ENCODE results near the gene LGMN. TPM values are rescaled to one million over a fixed set of nuclear protein-coding genes. Genes with fewer than 3 reads are reported as not detected.

The LGMN gene
- polyA plus RNA-seq (2013): 3.5 TPM

DNA sequence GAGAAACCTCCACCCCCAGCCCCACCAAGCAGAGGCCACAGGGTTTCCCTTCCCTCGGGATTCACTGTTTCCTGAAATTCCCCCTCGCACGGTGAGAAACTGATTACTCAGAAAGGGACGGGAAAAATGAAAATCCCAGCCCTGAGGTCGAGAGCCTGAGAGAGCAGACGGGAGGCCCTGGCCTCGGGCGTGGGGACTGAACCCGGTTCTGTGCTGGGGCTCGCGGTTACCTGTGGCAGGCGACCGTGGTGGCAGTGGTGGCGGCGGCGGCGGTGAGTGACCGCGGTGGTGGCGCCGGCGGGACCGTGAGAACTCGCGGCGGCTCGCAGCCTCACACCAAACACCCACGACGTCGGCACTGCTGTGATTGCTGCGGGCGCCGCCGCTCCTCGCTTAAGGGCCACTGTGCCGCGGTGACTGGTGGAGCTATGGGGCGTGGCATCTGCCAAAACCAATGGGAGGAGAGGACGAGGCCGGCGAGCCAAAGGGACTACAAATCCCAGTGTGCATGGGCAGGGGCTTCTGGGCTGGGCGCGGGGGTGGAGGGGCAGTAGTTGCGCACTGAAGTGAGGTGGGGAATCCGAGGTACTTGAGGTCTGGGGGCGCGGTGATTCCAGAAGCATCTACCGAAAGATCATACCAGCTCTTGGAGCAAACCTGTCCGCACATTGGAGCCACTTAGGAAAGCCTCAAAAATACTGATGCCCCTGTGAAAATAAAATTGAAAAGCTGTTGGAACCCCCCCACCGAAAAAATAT, at the start of gene LGMN:
Gene LGMN (minus strand): TSS at position 369 of the 758 bp plus-strand sequence. CDS start 15,841 bp downstream, outside the sequence.
- Histone ChIP-seq H3K27me3 (replicated peaks in 2 of 5; ENCODE audit: control insufficient read depth in 4 of 5, insufficient read depth in 5 of 5, low read length in 4 of 5) (peaks cover 0 to 23% (median 2%) of the 10 kb centered on the region in 5 experiments), H3K4me1 (ENCODE audit: control extremely low read depth in 1 of 4, control insufficient read depth in 4 of 4, insufficient read depth in 4 of 4, low read length in 3 of 4) (peaks cover 10 to 51% (median 43%) of the 10 kb centered on the region in 4 experiments), H3K27ac (ENCODE audit: insufficient read depth in 1 of 2, low read depth in 1 of 2, low read length in 2 of 2, poor library complexity in 1 of 2, severe bottlenecking in 2 of 2) (no peak within 1 kb of the TSS), H3K9me3 (ENCODE audit: control extremely low read depth in 1 of 5, control insufficient read depth in 4 of 5, insufficient read depth in 2 of 5, low read depth in 1 of 5, low read length in 4 of 5) (peaks cover 0 to 13% (median 4%) of the 10 kb centered on the region in 5 experiments), H3K4me3 (ENCODE audit: control insufficient read depth in 1 of 7, extremely low read depth in 1 of 7, insufficient read depth in 4 of 7, low read depth in 2 of 7, low read length in 6 of 7) (peak within 1 kb of the TSS in 6 of 7 experiments; percentile 40 to 68 (median 48)), H3K36me3 (ENCODE audit: control insufficient read depth in 4 of 4, insufficient read depth in 4 of 4, low read length in 3 of 4) (no peaks in the 10 kb centered on the region)
- WGBS (ENCODE audit: insufficient coverage): 6% methylated on average over 46 of the region's 50 CpGs
- ChIA-PET POLR2A (no interaction called here), CTCF (interaction anchor here (0.9 to 1.2 kb wide), 6 partner anchors 23 to 33 kb away, joined by 3 to 5 read pairs (median 4); no protein-coding TSS in a partner anchor)
- peak; percentile 69 to 90 (median 79) for DNase-seq

DNA sequence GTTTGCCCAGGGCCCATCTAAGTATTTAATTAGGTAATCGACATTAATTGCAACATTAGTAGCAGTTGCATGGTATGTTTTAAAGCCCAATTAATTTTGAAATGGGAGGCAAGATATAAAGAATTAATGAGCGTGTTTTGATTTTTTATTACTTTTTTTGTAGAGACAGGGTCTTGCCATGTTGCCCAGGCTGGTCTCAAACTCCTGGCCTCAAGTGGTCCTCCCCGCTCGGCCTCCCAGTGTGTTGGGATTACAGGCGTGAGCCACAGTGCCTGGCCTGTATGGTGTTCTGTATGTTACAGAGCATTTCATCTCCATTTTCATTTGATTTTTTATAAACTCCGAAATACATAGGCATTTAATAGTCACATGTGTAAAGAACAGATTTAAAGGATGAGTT, 46.5 kb upstream of the LGMN start:
- WGBS (ENCODE audit: insufficient coverage): 0% methylated on average over 1 of the region's 6 CpGs
- Histone ChIP-seq H3K4me1 (ENCODE audit: control extremely low read depth in 1 of 4, control insufficient read depth in 4 of 4, insufficient read depth in 4 of 4, low read length in 3 of 4) (peaks cover 16 to 24% (median 20%) of the 10 kb centered on the region in 4 experiments), H3K4me3 (ENCODE audit: control insufficient read depth in 1 of 7, extremely low read depth in 1 of 7, insufficient read depth in 4 of 7, low read depth in 2 of 7, low read length in 6 of 7) (peak overlapping the region; percentile 88 to 98 (median 94)), H3K27ac (ENCODE audit: insufficient read depth in 1 of 2, low read depth in 1 of 2, low read length in 2 of 2, poor library complexity in 1 of 2, severe bottlenecking in 2 of 2) (peak overlapping the region; percentile 93 to 97), H3K36me3 (ENCODE audit: control insufficient read depth in 4 of 4, insufficient read depth in 4 of 4, low read length in 3 of 4) (peaks cover 0 to 20% (median 9%) of the 10 kb centered on the region in 4 experiments), H3K9me3 (ENCODE audit: control extremely low read depth in 1 of 5, control insufficient read depth in 4 of 5, insufficient read depth in 2 of 5, low read depth in 1 of 5, low read length in 4 of 5) (peaks cover 0 to 8% (median 5%) of the 10 kb centered on the region in 5 experiments), H3K27me3 (replicated peaks in 2 of 5; ENCODE audit: control insufficient read depth in 4 of 5, insufficient read depth in 5 of 5, low read length in 4 of 5) (no peaks in the 10 kb centered on the region)
- ChIA-PET POLR2A (no interaction called here), CTCF (no interaction called here)
- no peak for DNase-seq

DNA sequence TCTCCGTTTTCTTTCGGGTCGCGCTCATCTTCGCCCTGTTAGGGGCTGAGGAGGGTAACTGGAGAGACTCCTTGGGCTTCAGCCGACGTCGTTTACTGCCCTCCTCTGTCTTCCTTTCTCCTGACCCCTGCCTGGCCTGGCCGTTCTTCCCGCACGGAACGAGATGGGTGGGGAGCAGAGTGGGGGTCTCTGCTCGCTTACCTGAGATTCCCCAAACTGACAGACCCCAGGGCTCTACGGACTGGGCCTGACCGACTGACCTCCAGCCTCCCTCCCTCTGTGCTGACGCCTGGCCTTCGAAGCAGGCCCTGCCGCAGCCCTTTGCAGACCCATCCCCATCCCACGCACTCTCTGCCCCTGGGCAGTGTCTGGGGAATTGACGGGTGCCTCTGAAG, 46.1 kb upstream of the LGMN start:
- 0% methylated on average over 12 of the region's 20 CpGs for WGBS (ENCODE audit: insufficient coverage)
- POLR2A ChIA-PET: interaction anchor here (1.0 kb wide), 1 partner anchor 44 kb away, joined by 3 read pairs; no protein-coding TSS in a partner anchor
- Histone ChIP-seq H3K36me3 (ENCODE audit: control insufficient read depth in 4 of 4, insufficient read depth in 4 of 4, low read length in 3 of 4) (peaks cover 0 to 20% (median 9%) of the 10 kb centered on the region in 4 experiments), H3K27ac (ENCODE audit: insufficient read depth in 1 of 2, low read depth in 1 of 2, low read length in 2 of 2, poor library complexity in 1 of 2, severe bottlenecking in 2 of 2) (peak overlapping the region; percentile 93 to 97), H3K4me1 (ENCODE audit: control extremely low read depth in 1 of 4, control insufficient read depth in 4 of 4, insufficient read depth in 4 of 4, low read length in 3 of 4) (peaks cover 16 to 22% (median 19%) of the 10 kb centered on the region in 4 experiments), H3K27me3 (replicated peaks in 2 of 5; ENCODE audit: control insufficient read depth in 4 of 5, insufficient read depth in 5 of 5, low read length in 4 of 5) (no peaks in the 10 kb centered on the region), H3K9me3 (ENCODE audit: control extremely low read depth in 1 of 5, control insufficient read depth in 4 of 5, insufficient read depth in 2 of 5, low read depth in 1 of 5, low read length in 4 of 5) (peaks cover 0 to 10% (median 5%) of the 10 kb centered on the region in 5 experiments), H3K4me3 (ENCODE audit: control insufficient read depth in 1 of 7, extremely low read depth in 1 of 7, insufficient read depth in 4 of 7, low read depth in 2 of 7, low read length in 6 of 7) (peak overlapping the region; percentile 88 to 98 (median 94))
- CTCF ChIA-PET: interaction anchor here (17.1 kb wide), 1 partner anchor 79 kb away, joined by 317 read pairs; no protein-coding TSS in a partner anchor
- no peak for DNase-seq

DNA sequence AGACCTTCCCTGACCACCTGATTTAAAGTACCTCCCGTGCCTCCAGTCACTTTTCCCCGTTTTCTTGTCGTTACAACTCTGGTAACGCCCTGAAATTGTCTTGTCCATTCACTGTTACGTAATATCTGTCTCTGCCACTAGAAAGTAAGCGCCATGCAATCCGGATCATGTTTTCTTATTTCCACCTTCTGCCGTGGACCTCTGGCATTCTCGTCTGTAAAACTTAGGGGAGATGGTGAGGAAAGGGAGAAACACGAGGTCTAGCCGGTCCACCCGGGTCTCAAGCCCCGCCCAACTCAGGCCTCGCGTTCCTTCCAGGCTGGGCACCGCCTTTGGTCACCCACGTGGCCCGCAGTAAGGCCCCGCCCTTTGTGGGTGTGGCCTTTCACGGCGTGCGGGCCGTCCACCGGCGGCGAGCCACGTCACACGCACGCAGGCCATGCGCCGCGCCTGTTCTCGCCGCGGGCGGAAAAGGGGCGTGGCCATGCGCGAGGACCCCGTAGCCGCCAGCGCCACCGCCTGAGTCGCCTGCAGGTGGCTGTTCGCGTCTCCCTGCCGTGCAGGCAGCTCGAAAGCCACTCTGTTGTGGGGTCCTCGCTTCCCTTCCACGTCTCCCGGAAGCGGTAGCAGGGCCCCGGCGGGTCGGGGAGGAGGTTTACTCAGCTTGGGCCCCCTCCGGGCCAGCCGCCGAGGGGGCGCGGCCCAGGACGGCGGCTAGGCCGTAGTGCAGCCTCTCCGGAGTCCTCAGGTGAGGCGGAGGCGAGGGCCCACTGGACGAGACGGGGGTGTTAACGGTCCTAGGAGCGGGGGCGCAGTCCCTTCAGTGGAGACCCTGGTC, 45.5 kb upstream of the LGMN start, which contains the start of gene GOLGA5:
Gene GOLGA5 (plus strand): TSS at position 597 of the 838 bp plus-strand sequence. CDS start 3,133 bp downstream, outside the sequence.
- ChIA-PET POLR2A (interaction anchor here (1.0 kb wide), 1 partner anchor 44 kb away, joined by 3 read pairs; no protein-coding TSS in a partner anchor), CTCF (interaction anchor here (0.7 to 17.1 kb wide), 3 partner anchors 14 to 79 kb away, joined by 3 to 317 read pairs (median 3); no protein-coding TSS in a partner anchor)
- Histone ChIP-seq H3K27me3 (replicated peaks in 2 of 5; ENCODE audit: control insufficient read depth in 4 of 5, insufficient read depth in 5 of 5, low read length in 4 of 5) (no peaks in the 10 kb centered on the region), H3K4me3 (ENCODE audit: control insufficient read depth in 1 of 7, extremely low read depth in 1 of 7, insufficient read depth in 4 of 7, low read depth in 2 of 7, low read length in 6 of 7) (peak within 1 kb of the TSS; percentile 88 to 98 (median 94)), H3K36me3 (ENCODE audit: control insufficient read depth in 4 of 4, insufficient read depth in 4 of 4, low read length in 3 of 4) (peaks cover 0 to 18% (median 8%) of the 10 kb centered on the region in 4 experiments), H3K4me1 (ENCODE audit: control extremely low read depth in 1 of 4, control insufficient read depth in 4 of 4, insufficient read depth in 4 of 4, low read length in 3 of 4) (peaks cover 16 to 22% (median 19%) of the 10 kb centered on the region in 4 experiments), H3K27ac (ENCODE audit: insufficient read depth in 1 of 2, low read depth in 1 of 2, low read length in 2 of 2, poor library complexity in 1 of 2, severe bottlenecking in 2 of 2) (peak within 1 kb of the TSS; percentile 93 to 97), H3K9me3 (ENCODE audit: control extremely low read depth in 1 of 5, control insufficient read depth in 4 of 5, insufficient read depth in 2 of 5, low read depth in 1 of 5, low read length in 4 of 5) (peaks cover 0 to 15% (median 6%) of the 10 kb centered on the region in 5 experiments)
- WGBS (ENCODE audit: insufficient coverage): 2% methylated on average over 66 of the region's 71 CpGs
- peak; percentile 98 to 99 (median 99) for DNase-seq

DNA sequence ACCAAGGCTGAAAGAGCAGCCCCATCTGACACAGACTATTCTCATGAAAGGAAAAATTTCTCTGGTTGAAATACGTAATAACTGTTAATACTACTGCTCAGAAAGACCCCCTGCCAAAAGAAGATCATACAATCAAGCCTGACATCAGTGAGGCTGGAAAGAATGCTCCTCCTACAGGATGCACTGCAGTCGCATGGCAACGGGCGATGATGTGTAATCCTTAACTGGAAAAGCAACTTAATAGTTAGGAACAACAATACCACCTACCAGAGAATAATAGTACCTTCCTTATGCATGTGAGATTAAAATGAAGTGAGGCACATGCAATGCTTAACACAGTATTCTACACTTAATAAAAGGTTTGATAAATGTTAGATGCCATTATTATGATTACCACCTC, 44.5 kb upstream of the LGMN start:
- CTCF ChIA-PET: interaction anchor here (0.7 to 17.1 kb wide), 2 partner anchors 13 to 78 kb away, joined by 3 to 317 read pairs; no protein-coding TSS in a partner anchor
- peaks cover 0 to 24% (median 12%) of the 10 kb centered on the region in 5 experiments for H3K9me3 ChIP-seq (ENCODE audit: control extremely low read depth in 1 of 5, control insufficient read depth in 4 of 5, insufficient read depth in 2 of 5, low read depth in 1 of 5, low read length in 4 of 5)
- no peak overlapping the region for H3K27ac ChIP-seq (ENCODE audit: insufficient read depth in 1 of 2, low read depth in 1 of 2, low read length in 2 of 2, poor library complexity in 1 of 2, severe bottlenecking in 2 of 2)

DNA sequence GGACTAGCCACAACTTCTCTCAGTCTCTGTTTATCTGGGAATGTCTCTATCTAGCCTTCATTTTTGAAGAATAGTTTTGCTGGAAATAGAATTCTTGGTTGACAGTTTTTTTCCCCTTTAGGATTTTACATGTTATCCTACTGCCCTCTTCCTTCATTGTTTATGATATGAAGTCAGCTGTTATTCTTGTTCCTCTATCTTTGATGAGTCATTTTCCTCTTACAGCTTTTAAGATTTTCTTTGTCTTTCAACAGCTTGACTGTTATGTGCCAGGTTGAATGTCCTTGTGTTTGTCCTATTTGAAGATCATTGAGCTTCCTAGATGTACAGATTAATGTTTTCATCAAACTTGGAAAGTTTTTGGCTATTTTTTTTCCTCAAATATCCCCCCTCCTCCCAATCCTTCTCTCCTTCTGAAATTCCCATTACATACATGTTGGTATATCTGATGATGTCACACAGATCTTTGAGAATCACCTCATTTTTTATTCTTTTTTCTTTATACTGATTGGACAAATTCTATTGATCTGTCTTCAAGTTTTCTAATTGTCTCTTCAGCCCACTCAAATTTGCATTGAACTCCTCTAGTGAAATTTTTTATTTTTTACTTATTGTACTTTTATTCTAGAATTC, 41.1 kb upstream of the LGMN start:
- Histone ChIP-seq H3K9me3 (ENCODE audit: control extremely low read depth in 1 of 5, control insufficient read depth in 4 of 5, insufficient read depth in 2 of 5, low read depth in 1 of 5, low read length in 4 of 5) (peaks cover 0 to 27% (median 12%) of the 10 kb centered on the region in 5 experiments), H3K4me1 (ENCODE audit: control extremely low read depth in 1 of 4, control insufficient read depth in 4 of 4, insufficient read depth in 4 of 4, low read length in 3 of 4) (peaks cover 6 to 14% (median 10%) of the 10 kb centered on the region in 4 experiments), H3K27me3 (replicated peaks in 2 of 5; ENCODE audit: control insufficient read depth in 4 of 5, insufficient read depth in 5 of 5, low read length in 4 of 5) (no peaks in the 10 kb centered on the region), H3K4me3 (ENCODE audit: control insufficient read depth in 1 of 7, extremely low read depth in 1 of 7, insufficient read depth in 4 of 7, low read depth in 2 of 7, low read length in 6 of 7) (no peak overlapping the region), H3K36me3 (ENCODE audit: control insufficient read depth in 4 of 4, insufficient read depth in 4 of 4, low read length in 3 of 4) (no peaks in the 10 kb centered on the region), H3K27ac (ENCODE audit: insufficient read depth in 1 of 2, low read depth in 1 of 2, low read length in 2 of 2, poor library complexity in 1 of 2, severe bottlenecking in 2 of 2) (no peak overlapping the region)
- ChIA-PET POLR2A (interaction anchor here (0.8 kb wide), 1 partner anchor 75 kb away, joined by 3 read pairs; no protein-coding TSS in a partner anchor), CTCF (interaction anchor here (17.1 kb wide), 1 partner anchor 74 kb away, joined by 317 read pairs; no protein-coding TSS in a partner anchor)
- DNase-seq: peak in 2 of 3 donors; percentile 32 to 35

More for the DNA sequence above, 44.5 kb upstream of the LGMN start:
- POLR2A ChIA-PET: no interaction called here
- no CpG with 5 or more reads among the region's 4 CpGs for WGBS (ENCODE audit: insufficient coverage)
- DNase-seq: no peak
- H3K27me3 ChIP-seq (replicated peaks in 2 of 5; ENCODE audit: control insufficient read depth in 4 of 5, insufficient read depth in 5 of 5, low read length in 4 of 5): no peaks in the 10 kb centered on the region
- H3K36me3 ChIP-seq (ENCODE audit: control insufficient read depth in 4 of 4, insufficient read depth in 4 of 4, low read length in 3 of 4): peaks cover 0 to 8% (median 4%) of the 10 kb centered on the region in 4 experiments
- H3K4me3 ChIP-seq (ENCODE audit: control insufficient read depth in 1 of 7, extremely low read depth in 1 of 7, insufficient read depth in 4 of 7, low read depth in 2 of 7, low read length in 6 of 7): no peak overlapping the region
- H3K4me1 ChIP-seq (ENCODE audit: control extremely low read depth in 1 of 4, control insufficient read depth in 4 of 4, insufficient read depth in 4 of 4, low read length in 3 of 4): peaks cover 16 to 22% (median 19%) of the 10 kb centered on the region in 4 experiments

Data from common myeloid progenitor, CD34-positive (primary cell).